Measurements from ENCODE around the gene ZG16B. TPM values are rescaled to one million over a fixed set of nuclear protein-coding genes. Genes with fewer than 3 reads are reported as not detected.

The ZG16B gene
- total RNA-seq, 1 experiment from 2014 or later, result not detected

GRCh38 chr16:2820836-2821486 lies 9.1 kb upstream of the ZG16B start:
- H3K9ac ChIP-seq (ENCODE audit: extremely low read depth, insufficient read length, low read length), result no peak overlapping the region
- no peak overlapping the region for H3K4ac ChIP-seq (ENCODE audit: low read depth, low read length)
- no peak overlapping the region for H3K56ac ChIP-seq (ENCODE audit: insufficient read length, low read depth, low read length)
- H3K9me3 ChIP-seq (ENCODE audit: control insufficient read depth, low read depth, low read length), result no peaks in the 10 kb centered on the region
- Mint-ChIP-seq H3K36me3 (ENCODE audit: insufficient read depth in 1 of 3, low read depth in 3 of 3) (no peaks in the 10 kb centered on the region; a peak in 1 of 7 replicates), H3K4me3 (no peak overlapping the region; a peak in 1 of 5 replicates), H3K27ac (no peak overlapping the region), H3K27me3 (ENCODE audit: low read depth) (no peaks in the 10 kb centered on the region), H3K4me1 (no peaks in the 10 kb centered on the region), H3K9me3 (no peaks in the 10 kb centered on the region)
- H2AK5ac ChIP-seq (ENCODE audit: insufficient read length, low read length), result no peak overlapping the region
- H4K91ac ChIP-seq (ENCODE audit: insufficient read length, low read depth, low read length), result no peak overlapping the region
- H3K18ac ChIP-seq (ENCODE audit: insufficient read length, low read depth, low read length), result no peak overlapping the region
- H3K23me2 ChIP-seq (ENCODE audit: insufficient read length, low read depth, low read length, poor library complexity, severe bottlenecking), result no peaks in the 10 kb centered on the region
- no peaks in the 10 kb centered on the region for H3K79me1 ChIP-seq (ENCODE audit: insufficient read depth, low read depth, low read length, poor library complexity, severe bottlenecking)
- H4K8ac ChIP-seq (replicated peaks; ENCODE audit: insufficient read length, low read depth, low read length), result no peak overlapping the region
- H4K5ac ChIP-seq (ENCODE audit: insufficient read length, low read depth, low read length), result no peak overlapping the region
- H3K14ac ChIP-seq (ENCODE audit: insufficient read depth, low read length), result no peak overlapping the region
- TF ChIP-seq CTCF (conservative IDR thresholded peaks at IDR 0.05), result no peak
- no peaks in the 10 kb centered on the region for H3K4me1 ChIP-seq (ENCODE audit: insufficient read depth, low read length)
- H2BK12ac ChIP-seq (ENCODE audit: insufficient read length, low read depth, low read length), result no peak overlapping the region
- no peak overlapping the region for H2BK20ac ChIP-seq (ENCODE audit: low read depth, low read length, poor library complexity, severe bottlenecking)
- no peak overlapping the region for H3K23ac ChIP-seq (ENCODE audit: insufficient read length, low read depth, low read length)
- H3T11ph ChIP-seq (ENCODE audit: low read length), result no peak overlapping the region
- no peak overlapping the region for H2AFZ ChIP-seq (ENCODE audit: low read length)
- no peaks in the 10 kb centered on the region for H3K27me3 ChIP-seq (ENCODE audit: insufficient read depth, low read length)
- no peak overlapping the region for H2BK15ac ChIP-seq (ENCODE audit: low read depth, low read length)
- H2BK5ac ChIP-seq (ENCODE audit: insufficient read length, low read length), result no peak overlapping the region
- H3K4me2 ChIP-seq (ENCODE audit: insufficient read depth, insufficient read length, low read length), result no peak overlapping the region
- no CpG with 5 or more reads among the region's 14 CpGs for WGBS (ENCODE audit: extremely low coverage, insufficient read length, low lambda C conversion rate)
- H2BK120ac ChIP-seq (ENCODE audit: low read depth, low read length, poor library complexity, severe bottlenecking), result no peak overlapping the region
- DNase-seq, result no peak
- H3K27ac ChIP-seq (ENCODE audit: insufficient read length, low read depth, low read length), result no peak overlapping the region
- no peaks in the 10 kb centered on the region for H3K79me2 ChIP-seq (ENCODE audit: insufficient read depth, low read length)
- no peaks in the 10 kb centered on the region for H4K20me1 ChIP-seq (ENCODE audit: control insufficient read depth, insufficient read depth, insufficient read length)

Measured in H9 (cell line).